OCI-LY3 (cell line): ENCODE measurements around the gene DUS2.

Experiments used
- EZH2phosphoT487 ChIP-seq: fragments of 200-600 bp; shearing (Covaris generic); IDR thresholded peaks from 2 replicates; pipeline ENCODE4 v1.6.1; 2018; ENCODE audit warnings: antibody characterized with exemption, mixed run types, low read depth
- TF ChIP-seq, protein P1 (sequence below): fragments of 200-600, 300-600 bp; sonication (generic); IDR thresholded peaks from 2 replicates; pipeline ENCODE4 v1.5.1; 2014; ENCODE audit warnings: antibody characterized with exemption, low read length, low read depth

DNA sequence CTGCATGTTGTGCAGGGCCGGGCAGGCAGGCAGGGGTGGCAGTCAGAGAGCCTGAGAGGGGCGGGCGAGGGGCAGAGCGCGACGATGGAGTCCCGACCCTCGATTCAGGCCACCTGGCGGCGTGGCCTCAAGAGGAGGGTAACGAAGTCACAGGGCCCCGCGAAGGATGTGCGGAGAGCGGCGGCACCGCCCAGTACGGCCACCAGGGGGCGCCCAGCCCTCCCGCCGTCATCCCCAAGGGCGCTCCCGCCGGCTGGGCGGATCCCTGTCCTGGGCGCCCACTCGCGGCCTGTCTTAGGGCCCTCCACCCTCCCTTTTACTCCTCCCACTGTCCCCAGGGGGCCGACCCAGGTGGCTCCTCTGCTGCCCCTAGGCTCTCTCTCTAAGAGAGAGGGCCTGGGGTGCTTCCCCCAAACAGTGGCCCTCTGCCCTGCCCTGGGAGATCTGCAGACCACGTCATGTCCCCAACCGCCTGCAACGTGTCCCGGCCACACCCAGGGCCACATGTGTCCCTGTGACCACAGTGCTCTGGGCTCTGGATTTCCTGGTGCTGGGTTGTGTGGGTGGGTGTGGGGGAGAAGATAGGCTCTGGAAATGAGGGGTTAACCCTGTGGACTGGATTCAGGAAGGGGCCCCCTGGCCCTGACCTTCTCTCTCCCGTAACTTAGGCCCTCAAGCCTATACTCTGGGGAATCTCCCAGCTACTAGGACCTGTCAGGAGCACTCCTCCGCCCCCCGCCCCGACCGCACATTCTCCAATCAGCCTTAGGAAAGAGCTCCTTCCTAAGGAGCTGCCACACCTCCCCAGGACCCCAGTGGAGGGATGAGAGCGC, 29.7 kb upstream of the DUS2 start:
- no peak for TF ChIP-seq EZH2phosphoT487
- TF ChIP-seq, protein P1, sequence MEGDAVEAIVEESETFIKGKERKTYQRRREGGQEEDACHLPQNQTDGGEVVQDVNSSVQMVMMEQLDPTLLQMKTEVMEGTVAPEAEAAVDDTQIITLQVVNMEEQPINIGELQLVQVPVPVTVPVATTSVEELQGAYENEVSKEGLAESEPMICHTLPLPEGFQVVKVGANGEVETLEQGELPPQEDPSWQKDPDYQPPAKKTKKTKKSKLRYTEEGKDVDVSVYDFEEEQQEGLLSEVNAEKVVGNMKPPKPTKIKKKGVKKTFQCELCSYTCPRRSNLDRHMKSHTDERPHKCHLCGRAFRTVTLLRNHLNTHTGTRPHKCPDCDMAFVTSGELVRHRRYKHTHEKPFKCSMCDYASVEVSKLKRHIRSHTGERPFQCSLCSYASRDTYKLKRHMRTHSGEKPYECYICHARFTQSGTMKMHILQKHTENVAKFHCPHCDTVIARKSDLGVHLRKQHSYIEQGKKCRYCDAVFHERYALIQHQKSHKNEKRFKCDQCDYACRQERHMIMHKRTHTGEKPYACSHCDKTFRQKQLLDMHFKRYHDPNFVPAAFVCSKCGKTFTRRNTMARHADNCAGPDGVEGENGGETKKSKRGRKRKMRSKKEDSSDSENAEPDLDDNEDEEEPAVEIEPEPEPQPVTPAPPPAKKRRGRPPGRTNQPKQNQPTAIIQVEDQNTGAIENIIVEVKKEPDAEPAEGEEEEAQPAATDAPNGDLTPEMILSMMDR = peak; percentile 83
